Astrocyte (in vitro differentiated cells and primary cell): Measurements from ENCODE around the gene RNASE13. TPM values are rescaled to one million over a fixed set of nuclear protein-coding genes. Genes with fewer than 3 reads are reported as not detected.

Experiments used
- DNase-seq: peaks from one replicate; pipeline ENCODE4 v3.0.0-alpha.2; 2010; ENCODE audit warnings: low read depth
- FAIRE-seq: peaks from 2 replicates; lab custom pipeline; 2011; peaks lifted over from hg19 to GRCh38; lab: Jason Lieb, UNC
- H2AFZ ChIP-seq: 2 replicates; pipeline ENCODE4 v1.6.0; 2012; ENCODE audit warnings: low read depth, low read length, inconsistent platforms
- H3K27ac ChIP-seq: 2 replicates; pipeline ENCODE4 v1.5.1; 2011; ENCODE audit warnings: low read depth, low read length, inconsistent platforms
- H3K27me3 ChIP-seq: 2 replicates; pipeline ENCODE4 v1.6.0; 2011; ENCODE audit warnings: low read length, inconsistent platforms; ENCODE audit not compliant: insufficient read depth
- H3K36me3 ChIP-seq: 2 replicates; pipeline ENCODE4 v1.5.1; 2011; ENCODE audit warnings: low read length, inconsistent platforms; ENCODE audit not compliant: insufficient read depth
- H3K4me1 ChIP-seq: 2 replicates; pipeline ENCODE4 v1.5.1; 2011; ENCODE audit warnings: low read length, inconsistent platforms; ENCODE audit not compliant: insufficient read depth
- H3K4me2 ChIP-seq: 2 replicates; pipeline ENCODE4 v1.6.0; 2012; ENCODE audit warnings: low read length, inconsistent platforms
- H3K4me3 ChIP-seq: 2 replicates; pipeline ENCODE4 v1.5.1; 2011; ENCODE audit warnings: low read depth, mild to moderate bottlenecking, low read length, inconsistent platforms; ENCODE audit not compliant: insufficient read depth
- H3K79me2 ChIP-seq: 2 replicates; pipeline ENCODE4 v1.6.0; 2012; ENCODE audit warnings: mild to moderate bottlenecking, low read length, inconsistent platforms; ENCODE audit not compliant: insufficient read depth
- H3K9ac ChIP-seq: 2 replicates; pipeline ENCODE4 v1.6.0; 2012; ENCODE audit warnings: mild to moderate bottlenecking, low read length, inconsistent platforms
- H3K9me3 ChIP-seq: 2 replicates; pipeline ENCODE4 v1.5.1; 2012; ENCODE audit warnings: low read depth, mild to moderate bottlenecking, low read length, inconsistent platforms; ENCODE audit not compliant: insufficient read depth
- H4K20me1 ChIP-seq: 2 replicates; pipeline ENCODE4 v1.6.0; 2012; ENCODE audit warnings: low read length, inconsistent platforms; ENCODE audit not compliant: insufficient read depth
- H3K27ac Mint-ChIP-seq: one replicate; pipeline ENCODE4 v1.8.0; 2021; ENCODE audit warnings: mild to moderate bottlenecking, mixed read lengths; ENCODE audit not compliant: unreplicated experiment
- H3K27me3 Mint-ChIP-seq: one replicate; pipeline ENCODE4 v1.8.0; 2021; ENCODE audit warnings: low read depth, mixed read lengths; ENCODE audit not compliant: unreplicated experiment
- H3K36me3 Mint-ChIP-seq: one replicate; pipeline ENCODE4 v1.8.0; 2021; ENCODE audit warnings: low read depth, mixed read lengths; ENCODE audit not compliant: unreplicated experiment
- H3K4me1 Mint-ChIP-seq: one replicate; pipeline ENCODE4 v1.8.0; 2021; ENCODE audit warnings: low read depth, mixed read lengths; ENCODE audit not compliant: unreplicated experiment
- H3K4me3 Mint-ChIP-seq: one replicate; pipeline ENCODE4 v1.8.0; 2021; ENCODE audit warnings: mild to moderate bottlenecking, moderate library complexity, mixed read lengths; ENCODE audit not compliant: unreplicated experiment
- H3K9me3 Mint-ChIP-seq: one replicate; pipeline ENCODE4 v1.8.0; 2021; ENCODE audit warnings: mild to moderate bottlenecking, mixed read lengths; ENCODE audit not compliant: unreplicated experiment
- EZH2 ChIP-seq: IDR thresholded peaks from 2 replicates; pipeline ENCODE4 v1.6.1; 2012; ENCODE audit warnings: mild to moderate bottlenecking, low read length, inconsistent platforms; ENCODE audit not compliant: insufficient read depth
- total RNA-seq: library from RNA; stranded (reverse); gene quantifications from 2 replicates; pipeline ENCODE4 v1.2.1, GENCODE V29; 2021
- TF ChIP-seq, protein P1 (sequence below): IDR thresholded peaks from 2 replicates; pipeline ENCODE4 v1.5.1; 2011; ENCODE audit warnings: low read depth, mild to moderate bottlenecking, inconsistent platforms, low read length, moderate library complexity; ENCODE audit not compliant: insufficient read depth

The RNASE13 gene
- total RNA-seq, 1 donor from 2014 or later = not detected

DNA sequence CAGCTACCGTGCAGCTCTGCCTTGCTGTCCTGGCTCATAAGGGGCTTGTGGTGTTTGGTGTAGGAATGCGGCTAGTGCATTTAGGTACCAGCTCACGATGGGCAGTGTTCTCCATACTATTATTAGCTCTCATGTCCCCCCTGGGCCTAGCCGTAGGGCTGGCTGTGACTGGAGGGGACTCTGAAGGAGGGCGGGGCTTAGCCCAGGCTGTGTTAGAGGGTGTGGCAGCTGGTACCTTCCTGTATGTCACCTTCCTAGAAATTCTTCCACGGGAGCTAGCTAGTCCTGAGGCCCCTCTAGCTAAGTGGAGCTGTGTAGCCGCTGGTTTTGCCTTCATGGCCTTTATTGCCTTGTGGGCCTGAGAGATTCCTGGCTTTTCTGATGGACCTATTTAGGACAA, 33.4 kb downstream of the RNASE13 start:
- H3K4me3 ChIP-seq = no peak overlapping the region
- H3K4me1 Mint-ChIP-seq = peaks cover 14% of the 10 kb centered on the region
- no peak overlapping the region for H3K4me3 Mint-ChIP-seq
- FAIRE-seq (no peak), DNase-seq (no peak)
- TF ChIP-seq, protein P1, sequence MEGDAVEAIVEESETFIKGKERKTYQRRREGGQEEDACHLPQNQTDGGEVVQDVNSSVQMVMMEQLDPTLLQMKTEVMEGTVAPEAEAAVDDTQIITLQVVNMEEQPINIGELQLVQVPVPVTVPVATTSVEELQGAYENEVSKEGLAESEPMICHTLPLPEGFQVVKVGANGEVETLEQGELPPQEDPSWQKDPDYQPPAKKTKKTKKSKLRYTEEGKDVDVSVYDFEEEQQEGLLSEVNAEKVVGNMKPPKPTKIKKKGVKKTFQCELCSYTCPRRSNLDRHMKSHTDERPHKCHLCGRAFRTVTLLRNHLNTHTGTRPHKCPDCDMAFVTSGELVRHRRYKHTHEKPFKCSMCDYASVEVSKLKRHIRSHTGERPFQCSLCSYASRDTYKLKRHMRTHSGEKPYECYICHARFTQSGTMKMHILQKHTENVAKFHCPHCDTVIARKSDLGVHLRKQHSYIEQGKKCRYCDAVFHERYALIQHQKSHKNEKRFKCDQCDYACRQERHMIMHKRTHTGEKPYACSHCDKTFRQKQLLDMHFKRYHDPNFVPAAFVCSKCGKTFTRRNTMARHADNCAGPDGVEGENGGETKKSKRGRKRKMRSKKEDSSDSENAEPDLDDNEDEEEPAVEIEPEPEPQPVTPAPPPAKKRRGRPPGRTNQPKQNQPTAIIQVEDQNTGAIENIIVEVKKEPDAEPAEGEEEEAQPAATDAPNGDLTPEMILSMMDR = no peak
- no peak for TF ChIP-seq EZH2
- no peaks in the 10 kb centered on the region for H3K27me3 ChIP-seq
- no peaks in the 10 kb centered on the region for H4K20me1 ChIP-seq
- no peak overlapping the region for H3K27ac Mint-ChIP-seq
- H3K9me3 ChIP-seq = no peaks in the 10 kb centered on the region
- H3K36me3 ChIP-seq = peaks cover 5% of the 10 kb centered on the region
- peaks cover 7% of the 10 kb centered on the region for H3K4me1 ChIP-seq
- peaks cover 2% of the 10 kb centered on the region for H3K36me3 Mint-ChIP-seq
- H3K4me2 ChIP-seq = no peak overlapping the region
- H2AFZ ChIP-seq = no peak overlapping the region
- H3K9me3 Mint-ChIP-seq = no peaks in the 10 kb centered on the region
- no peak overlapping the region for H3K9ac ChIP-seq
- H3K79me2 ChIP-seq = no peaks in the 10 kb centered on the region
- H3K27me3 Mint-ChIP-seq = no peaks in the 10 kb centered on the region
- H3K27ac ChIP-seq = no peak overlapping the region

DNA sequence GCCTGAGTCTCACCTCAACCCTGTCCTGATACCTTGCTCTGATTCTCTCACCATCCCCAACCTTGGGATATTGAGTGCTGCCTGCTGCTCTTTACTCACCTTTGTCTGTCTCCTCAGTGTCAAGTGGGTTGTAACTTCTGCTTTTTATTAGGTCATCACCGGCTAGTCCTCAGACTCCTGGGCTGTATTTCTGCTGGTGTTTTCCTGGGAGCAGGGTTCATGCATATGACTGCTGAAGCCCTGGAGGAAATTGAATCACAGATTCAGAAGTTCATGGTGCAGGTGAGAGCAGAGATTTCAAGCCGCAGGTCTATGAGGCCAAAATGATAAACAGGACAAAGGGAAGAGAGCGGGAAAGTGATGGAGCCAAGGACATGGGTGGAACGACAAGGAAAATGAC, 35.0 kb downstream of the RNASE13 start:
- no peak for DNase-seq
- no peak overlapping the region for H3K4me3 Mint-ChIP-seq
- no peak overlapping the region for H3K27ac ChIP-seq

More for the DNA sequence above, 35.0 kb downstream of the RNASE13 start:
- H3K27me3 Mint-ChIP-seq = no peaks in the 10 kb centered on the region
- Histone ChIP-seq H3K27me3 (no peaks in the 10 kb centered on the region), H3K79me2 (no peaks in the 10 kb centered on the region), H2AFZ (no peak overlapping the region), H3K4me2 (no peak overlapping the region), H3K9ac (no peak overlapping the region), H3K36me3 (peaks cover 17% of the 10 kb centered on the region), H4K20me1 (peaks cover 5% of the 10 kb centered on the region), H3K9me3 (no peaks in the 10 kb centered on the region), H3K4me1 (peaks cover 7% of the 10 kb centered on the region), H3K4me3 (no peak overlapping the region)
- peaks cover 14% of the 10 kb centered on the region for H3K4me1 Mint-ChIP-seq
- TF ChIP-seq EZH2 = no peak
- TF ChIP-seq, protein P1 = no peak
- peaks cover 12% of the 10 kb centered on the region for H3K36me3 Mint-ChIP-seq
- no peak overlapping the region for H3K27ac Mint-ChIP-seq
- H3K9me3 Mint-ChIP-seq = no peaks in the 10 kb centered on the region
- no peak for FAIRE-seq
